GM12892 (cell line): ENCODE results near the gene CD302.
A peak's percentile ranks its signal among the peaks of the same experiment; 100 is the strongest.
"Not testable (repeated sequence)": the region's sequence is repeated elsewhere in the genome, so short reads cannot be mapped to it uniquely, and the experiment has no call there.

Experiments
- DNase-seq: peaks from one replicate; pipeline ENCODE4 v3.0.0; 2011; ENCODE audit not compliant: insufficient read length
- FAIRE-seq: peaks from 2 replicates; lab custom pipeline; 2011; peaks lifted over from hg19 to GRCh38; lab: Jason Lieb, UNC
- POLR2A ChIP-seq: IDR thresholded peaks from 2 replicates; pipeline ENCODE4 v1.6.1; 2011; ENCODE audit warnings: low read depth, low read length, control low read depth
- POLR2AphosphoS5 ChIP-seq: IDR thresholded peaks from 2 replicates; pipeline ENCODE4 v1.6.1; 2011; ENCODE audit warnings: low read depth, low read length, control low read depth
- TAF1 ChIP-seq: IDR thresholded peaks from 2 replicates; pipeline ENCODE4 v1.6.1; 2011; ENCODE audit warnings: low read depth, mild to moderate bottlenecking, control low read depth, low read length, borderline replicate concordance

Gene CD302

GRCh38 chr2:159737292-159737916 is 60.6 kb downstream of the CD302 start:
- TF ChIP-seq POLR2AphosphoS5 (no peak), POLR2A (0 out of 2 replicates have a peak, but pooled peaks have one; percentile 13), TAF1 (no peak)
- DNase-seq (no peak), FAIRE-seq (no peak)

GRCh38 chr2:159736048-159736447 is 62.0 kb downstream of the CD302 start:
- DNase-seq (no peak), FAIRE-seq (no peak)
- TF ChIP-seq TAF1: no peak
- TF ChIP-seq POLR2AphosphoS5: no peak
- TF ChIP-seq POLR2A: no peak

GRCh38 chr2:159735648-159736047 is 62.4 kb downstream of the CD302 start:
- no peak for DNase-seq
- FAIRE-seq: no peak
- TF ChIP-seq POLR2AphosphoS5 (no peak), TAF1 (no peak), POLR2A (no peak)

GRCh38 chr2:159728629-159729028 is 69.4 kb downstream of the CD302 start:
- TF ChIP-seq POLR2A (no peak), TAF1 (no peak)
- DNase-seq: no peak
- peak; percentile 67 for FAIRE-seq

- FAIRE-seq: no peak
- TF ChIP-seq TAF1 (no peak), POLR2A (no peak), POLR2AphosphoS5 (no peak)
- no peak for DNase-seq
Observed at GRCh38 chr2:159725713-159726112, 72.3 kb downstream of the CD302 start.

- DNase-seq, FAIRE-seq: not testable (repeated sequence)
Observed at GRCh38 chr2:159724795-159725572, 73.0 kb downstream of the CD302 start.

- no peak for TF ChIP-seq TAF1
- no peak for TF ChIP-seq POLR2AphosphoS5
- no peak for TF ChIP-seq POLR2A
- FAIRE-seq: no peak
- DNase-seq: no peak
Observed at GRCh38 chr2:159722580-159722979, 75.4 kb downstream of the CD302 start.

GRCh38 chr2:159720676-159721075 is 77.3 kb downstream of the CD302 start:
- FAIRE-seq: peak; percentile 21
- TF ChIP-seq TAF1: no peak
- TF ChIP-seq POLR2A: no peak
- DNase-seq: no peak
